RPMI8226 (cell line): ENCODE results near the gene NRSN1.
"Not testable (repeated sequence)": the region's sequence is repeated elsewhere in the genome, so short reads cannot be mapped to it uniquely, and the experiment has no call there.

ENCODE experiments used
- DNase-seq: peaks from one replicate; pipeline ENCODE4 v3.0.0-alpha.2; 2015

Gene NRSN1, protein sequence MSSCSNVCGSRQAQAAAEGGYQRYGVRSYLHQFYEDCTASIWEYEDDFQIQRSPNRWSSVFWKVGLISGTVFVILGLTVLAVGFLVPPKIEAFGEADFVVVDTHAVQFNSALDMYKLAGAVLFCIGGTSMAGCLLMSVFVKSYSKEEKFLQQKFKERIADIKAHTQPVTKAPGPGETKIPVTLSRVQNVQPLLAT

DNA sequence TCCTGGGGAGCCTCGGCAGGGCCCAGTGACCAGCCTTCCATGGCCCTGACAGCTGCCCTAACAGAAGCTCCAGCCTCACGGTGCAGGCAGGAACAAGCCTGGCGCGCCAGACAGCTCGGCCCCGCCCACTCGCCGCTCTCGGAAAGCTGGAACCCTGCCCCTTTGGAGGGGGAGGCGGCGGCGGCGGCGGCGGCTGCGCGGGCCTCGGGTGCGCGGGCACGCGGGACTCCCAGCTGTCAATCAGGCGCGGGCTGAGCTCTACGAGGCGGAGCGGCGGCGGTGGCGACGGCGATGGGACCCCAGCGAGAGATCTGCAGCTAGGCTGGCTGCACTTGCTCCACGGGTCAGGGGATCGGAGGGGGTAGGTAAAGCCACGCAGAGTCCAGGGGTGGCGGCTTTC, at the start of gene NRSN1:
NRSN1 (plus strand) TSS at position 236 of the 400 bp plus-strand sequence. CDS start 8,113 bp downstream, outside the sequence.
- DNase-seq = peak; percentile 50

DNA sequence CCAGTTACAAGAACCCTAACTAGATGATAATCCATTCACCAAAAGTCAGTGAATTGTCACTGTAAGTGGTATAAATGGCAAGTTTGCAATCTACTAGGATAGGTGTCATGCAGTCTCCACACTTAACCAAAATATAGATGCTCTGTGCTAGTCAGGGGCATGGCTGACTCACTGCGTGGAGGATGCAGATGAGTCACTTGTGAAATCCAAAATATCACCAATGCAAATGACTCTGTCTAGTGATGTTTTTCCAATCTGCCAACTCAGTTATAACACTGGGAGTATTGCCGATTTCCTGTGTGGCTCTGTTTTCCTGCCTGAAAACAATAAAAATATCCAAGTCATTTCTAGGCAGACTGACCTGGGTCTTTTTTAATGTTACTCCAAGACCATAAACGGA, 47.8 kb upstream of the NRSN1 start:
- no peak for DNase-seq

DNA sequence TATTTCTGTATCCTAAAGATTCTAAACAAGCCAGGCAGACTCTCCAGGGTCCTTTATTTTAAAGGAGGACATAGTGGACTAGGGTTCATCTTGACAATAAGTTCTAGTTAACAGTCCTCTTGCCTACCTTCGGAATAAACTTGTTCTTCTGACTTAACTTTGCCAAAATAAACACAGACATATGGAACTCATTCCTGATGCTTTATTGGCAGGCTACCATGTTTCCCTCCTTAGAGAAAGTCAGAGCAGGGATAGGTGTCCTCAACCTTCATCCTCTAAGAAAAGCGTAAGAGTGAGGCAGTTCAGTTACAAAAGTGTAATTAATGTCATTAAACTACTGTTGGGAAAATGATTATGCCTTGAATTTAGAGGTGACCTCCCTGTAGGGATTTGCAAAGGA, 46.9 kb upstream of the NRSN1 start:
- DNase-seq = no peak

DNA sequence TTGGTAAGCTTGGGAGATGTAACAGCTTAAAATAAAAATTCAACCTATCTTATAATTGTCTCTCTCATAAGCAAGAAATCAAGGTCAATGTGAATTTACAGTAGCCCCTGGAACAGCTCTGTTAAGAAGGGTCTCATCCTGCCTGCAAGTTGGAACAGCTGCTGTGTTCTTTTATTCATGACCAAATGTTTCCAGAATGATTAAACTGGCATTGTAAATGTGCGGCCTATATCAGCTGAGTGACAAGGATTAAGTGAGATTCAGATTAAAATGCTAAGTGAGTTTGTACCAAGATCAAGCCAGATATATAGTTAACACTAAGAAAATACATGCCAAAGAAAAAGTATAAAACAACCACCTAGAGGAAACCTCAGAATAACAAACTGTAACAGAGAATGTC, 45.3 kb upstream of the NRSN1 start:
- no peak for DNase-seq

DNA sequence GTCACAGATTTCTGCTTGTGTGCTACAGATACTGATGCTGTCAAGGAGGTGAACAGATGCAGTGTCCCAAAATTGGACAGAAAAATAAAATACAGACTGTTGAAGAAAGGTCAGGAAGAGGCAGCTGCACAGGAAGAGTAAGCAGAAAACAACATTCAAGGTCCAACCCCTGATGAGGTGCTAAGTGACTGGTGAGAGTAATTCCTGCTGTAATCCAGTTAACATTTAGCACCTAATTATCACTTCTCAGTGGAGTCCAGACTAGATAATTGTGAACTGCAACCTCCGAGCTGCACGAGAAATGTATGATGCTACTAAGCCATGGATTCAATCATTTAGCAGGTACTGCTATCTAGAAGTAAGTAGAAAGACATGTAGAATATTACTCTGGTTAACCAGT, 36.3 kb upstream of the NRSN1 start:
- no peak for DNase-seq

DNA sequence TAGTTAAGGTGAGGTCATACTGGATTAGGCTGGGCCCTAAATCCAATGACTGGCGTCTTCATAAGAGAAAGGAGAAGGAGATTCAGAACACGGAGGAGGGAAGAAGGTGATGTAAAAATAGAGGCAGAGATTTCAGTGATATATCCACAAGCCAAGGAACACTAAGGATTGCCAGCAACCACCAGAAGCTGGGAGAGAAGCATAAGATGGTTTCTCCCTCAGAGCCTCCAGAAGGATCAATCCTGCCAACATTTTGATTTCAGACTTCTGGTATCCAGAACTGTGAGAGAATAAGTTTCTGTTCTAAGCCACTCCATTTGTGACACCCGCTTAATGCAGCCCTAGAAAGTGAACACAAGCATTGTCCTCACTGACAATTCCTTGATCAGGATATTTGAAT, 33.6 kb upstream of the NRSN1 start:
- DNase-seq = no peak

DNA sequence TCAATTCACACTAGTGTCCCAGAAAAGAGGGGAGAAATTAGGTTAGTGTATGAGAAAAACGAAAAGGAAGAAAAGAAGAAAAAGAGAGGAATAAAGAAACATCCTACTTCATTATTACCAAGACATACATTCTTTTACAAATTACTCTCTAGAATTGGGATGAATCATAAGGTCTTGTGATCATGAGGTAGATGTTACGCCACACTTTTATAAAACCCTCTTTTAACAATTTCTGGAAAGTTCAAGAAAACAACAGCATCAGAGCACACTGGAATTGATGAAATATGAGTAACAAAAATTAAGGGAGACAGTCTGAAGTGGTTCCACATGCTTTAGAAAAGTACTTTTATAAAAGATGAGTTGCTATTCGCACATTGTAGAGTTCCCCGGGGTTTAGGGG, 32.6 kb upstream of the NRSN1 start:
- DNase-seq = no peak

DNA sequence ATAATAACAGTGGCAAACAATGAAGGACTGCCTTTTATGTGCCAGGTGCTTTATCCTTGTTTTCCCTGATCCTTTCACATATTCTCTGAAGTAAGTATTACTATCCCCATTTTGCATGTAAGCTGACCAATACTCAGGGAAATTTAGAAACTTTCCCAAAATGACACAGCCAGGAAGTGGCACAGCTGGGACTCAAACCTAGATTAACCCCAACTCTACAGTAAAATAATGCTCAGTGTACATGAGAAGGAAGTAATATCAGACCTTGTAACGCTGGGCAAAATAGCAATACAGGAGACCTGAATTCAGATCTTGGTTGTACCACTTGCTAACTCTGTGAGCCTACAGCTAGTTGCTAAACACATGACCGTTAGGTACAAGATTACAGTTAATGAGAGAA, 26.8 kb upstream of the NRSN1 start:
- DNase-seq = no peak

DNA sequence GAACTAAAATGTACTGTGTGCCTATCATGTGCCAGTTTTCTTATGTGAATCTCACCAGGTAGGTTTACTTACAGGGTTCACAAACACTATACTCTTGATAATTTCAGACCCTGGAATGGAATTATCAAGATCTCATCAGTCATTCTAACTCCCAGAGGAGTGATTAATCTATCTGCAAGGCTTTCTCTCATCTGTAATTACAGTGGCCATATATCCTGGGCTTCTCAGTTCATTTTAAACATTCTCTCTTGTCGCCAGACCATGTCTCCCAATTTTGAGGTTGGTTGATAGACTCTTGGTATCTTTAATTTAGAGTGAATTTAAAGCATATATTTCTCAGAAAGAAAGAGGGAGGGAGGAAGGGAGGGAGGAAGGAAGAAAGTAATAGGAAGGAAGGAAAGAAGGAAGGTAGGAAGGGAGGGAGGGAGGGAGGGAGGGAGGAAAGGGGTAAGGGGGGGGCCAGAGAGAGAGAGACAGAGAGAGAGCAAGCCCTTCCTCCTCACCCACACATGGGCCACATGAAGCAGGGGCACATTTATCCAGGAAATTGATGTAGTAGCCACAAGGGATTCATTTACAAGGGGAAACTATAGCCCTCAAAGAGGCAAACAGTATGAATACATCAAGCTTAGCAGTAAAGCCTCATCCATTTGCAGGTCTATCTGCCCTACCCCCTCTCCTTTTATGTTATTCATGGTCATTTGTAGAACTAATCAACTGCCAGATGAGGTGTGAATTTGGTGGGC, 25.8 kb upstream of the NRSN1 start:
- no peak for DNase-seq

DNA sequence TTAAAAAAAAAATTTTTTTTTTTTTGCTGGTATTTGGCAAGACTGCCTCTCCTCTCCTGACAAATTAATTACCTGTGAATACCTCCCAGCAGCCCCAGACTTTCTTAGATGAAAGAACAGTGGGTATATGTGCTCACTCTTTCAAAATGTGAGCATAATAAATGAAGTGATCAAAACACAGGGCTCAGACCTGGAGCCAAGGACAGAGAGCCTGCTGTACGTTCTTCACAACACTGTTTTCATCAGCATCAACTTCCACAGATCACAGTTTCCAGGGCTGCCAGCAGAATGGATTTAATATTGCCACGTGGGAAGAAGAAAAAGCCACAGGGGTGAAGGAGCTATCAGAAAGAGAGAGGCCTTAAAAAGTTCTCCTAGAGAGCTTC, 25.3 kb upstream of the NRSN1 start:
- DNase-seq = no peak

DNA sequence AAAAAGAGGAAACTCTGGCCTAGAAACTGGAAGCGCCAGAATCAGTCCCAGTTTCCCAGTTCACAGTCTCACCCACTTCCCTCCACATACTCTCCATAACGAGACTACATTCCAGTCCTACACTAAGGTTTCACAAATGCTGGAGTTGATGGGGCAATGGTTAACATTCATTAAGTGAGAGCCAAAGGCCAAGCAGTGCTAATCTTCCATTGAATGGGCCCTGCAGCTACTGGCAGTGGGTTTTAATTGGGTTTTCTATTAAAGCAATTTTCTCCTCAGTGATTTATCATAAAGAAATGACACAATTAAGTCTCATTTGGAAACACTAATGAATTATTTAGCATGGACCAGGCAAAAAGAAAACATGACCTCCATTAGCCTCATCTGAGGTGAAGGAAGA, 20.8 kb upstream of the NRSN1 start:
- no peak for DNase-seq

DNA sequence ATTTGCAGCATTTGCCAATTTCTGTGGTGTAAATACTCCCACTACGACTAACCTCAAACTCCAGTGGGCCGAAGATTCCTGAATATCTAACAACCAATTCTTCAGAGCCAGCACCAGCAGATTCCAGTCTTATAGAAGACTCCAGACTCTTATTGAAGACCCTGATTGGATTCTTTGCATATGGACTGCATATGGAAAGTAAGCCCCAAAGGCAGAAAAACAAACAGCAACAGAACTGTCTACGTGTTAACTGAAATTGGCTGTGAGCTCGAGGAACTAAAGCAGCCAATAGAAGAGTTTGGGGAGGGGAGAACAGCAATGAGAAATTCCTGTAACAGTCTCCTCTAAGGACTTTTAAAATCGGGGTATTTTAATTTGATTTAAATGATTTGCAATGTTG, 19.7 kb upstream of the NRSN1 start:
- no peak for DNase-seq

DNA sequence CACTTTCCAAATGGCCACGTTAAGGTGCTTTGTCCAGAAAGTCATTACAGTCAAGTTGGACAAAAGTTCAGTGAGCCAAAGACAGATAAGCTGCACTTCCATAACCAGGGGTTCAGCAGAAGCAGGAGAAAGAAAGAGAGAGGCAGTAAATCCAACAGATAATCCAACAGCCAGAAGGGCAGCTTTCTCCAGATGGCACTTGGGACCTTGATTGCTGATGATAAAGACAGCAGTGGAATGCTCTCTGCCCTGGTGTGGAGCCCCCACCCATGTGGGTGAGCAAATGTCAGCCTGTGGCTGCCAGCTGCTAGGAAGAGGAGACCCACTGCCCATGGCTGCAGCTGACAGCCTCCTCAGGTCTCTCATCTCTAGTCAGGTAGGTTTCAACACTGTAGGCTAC, 18.7 kb upstream of the NRSN1 start:
- no peak for DNase-seq

DNA sequence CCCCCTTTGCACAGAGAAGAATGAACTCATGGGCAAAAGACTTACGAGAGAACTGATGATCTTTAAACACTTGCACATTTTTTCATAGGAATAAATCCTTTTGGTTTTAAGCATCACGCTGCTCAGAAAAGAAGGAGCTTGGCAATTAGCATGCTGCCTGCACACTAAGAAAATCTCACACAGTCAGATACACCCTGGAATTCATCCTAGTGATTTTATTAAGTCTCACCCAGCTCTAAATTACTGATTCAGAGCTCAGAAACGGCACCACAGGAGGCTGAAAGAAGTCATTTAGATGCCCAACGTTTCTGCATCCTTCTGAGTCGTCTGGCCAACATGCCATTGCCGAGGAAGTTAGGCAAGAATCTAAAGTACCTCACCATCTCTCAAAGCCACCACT, 18.0 kb upstream of the NRSN1 start:
- DNase-seq = no peak

DNA sequence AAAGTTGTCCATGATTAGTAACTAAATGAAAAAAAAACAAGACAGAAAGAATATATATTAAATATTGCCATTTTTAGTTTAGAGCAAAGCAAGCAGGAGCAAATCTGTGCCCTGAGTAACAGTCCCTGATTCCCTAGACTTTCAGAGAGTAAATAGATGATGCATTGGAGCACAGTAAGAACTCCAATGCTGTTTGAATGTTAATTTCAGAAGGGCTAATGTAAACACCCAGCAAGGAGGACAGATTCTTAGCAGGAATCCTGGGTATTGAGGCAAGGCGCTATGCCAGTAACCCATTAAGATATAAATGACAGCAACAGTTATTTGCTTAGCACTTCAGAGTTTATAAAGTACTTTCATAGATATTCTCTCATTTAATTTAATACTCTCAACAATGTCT, 15.6 kb upstream of the NRSN1 start:
- DNase-seq = no peak

DNA sequence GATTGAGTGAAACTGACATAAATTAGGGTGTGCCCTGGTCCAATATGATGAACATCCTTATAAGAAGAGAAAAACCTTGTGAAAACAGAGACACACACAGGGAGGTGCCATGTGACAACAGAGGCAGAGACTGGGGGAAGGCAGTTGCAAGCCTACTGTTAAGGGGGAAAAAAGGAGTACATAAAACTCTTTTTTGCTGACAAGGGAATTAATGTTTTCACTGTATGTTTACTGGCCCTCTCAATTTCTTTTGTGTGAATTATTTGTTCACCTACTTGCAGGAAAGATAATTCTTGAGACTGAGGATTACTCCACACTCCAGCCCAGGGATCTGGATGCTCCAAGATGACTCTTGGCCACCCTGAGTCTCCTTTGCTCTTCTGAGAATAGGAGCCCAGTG, 12.1 kb upstream of the NRSN1 start:
- no peak for DNase-seq

DNA sequence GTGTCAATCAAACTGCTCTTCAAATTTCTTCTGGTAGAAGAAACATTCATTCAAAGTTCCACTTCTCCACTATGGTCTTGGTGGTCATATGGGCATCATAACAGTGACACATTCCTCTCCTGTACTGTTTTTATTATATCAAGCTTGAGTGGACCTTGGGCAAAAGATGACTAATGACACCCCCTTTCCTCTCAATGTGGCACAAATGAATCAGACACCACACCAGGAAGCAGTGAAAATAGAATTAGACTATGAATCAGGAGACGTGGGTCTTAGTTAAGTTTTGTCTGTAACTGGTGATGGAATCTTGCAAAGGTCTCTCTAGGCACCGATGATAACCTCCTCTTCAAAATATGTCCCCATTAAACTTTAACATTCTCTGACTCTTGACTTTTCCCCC, 9.0 kb upstream of the NRSN1 start:
- DNase-seq = no peak

DNA sequence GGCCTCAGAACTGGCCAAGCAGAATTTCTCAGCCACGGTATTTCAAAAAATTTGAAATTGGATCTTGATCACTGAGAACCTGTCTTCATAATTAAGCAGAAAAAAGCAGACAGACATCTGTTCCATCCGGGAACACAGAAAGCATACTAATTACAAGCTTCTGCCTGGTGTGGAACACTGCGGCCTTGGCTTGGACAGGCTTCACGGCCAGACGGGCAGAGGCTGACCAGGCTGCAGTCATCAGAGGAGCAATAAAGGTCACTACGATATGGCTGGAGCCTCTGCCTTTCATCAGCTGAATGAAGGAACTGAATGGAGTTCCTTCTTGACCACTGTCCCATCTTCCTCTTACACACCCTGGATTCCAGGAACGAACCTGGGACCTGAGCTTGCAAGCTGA, 3.9 kb upstream of the NRSN1 start:
- DNase-seq = no peak

DNA sequence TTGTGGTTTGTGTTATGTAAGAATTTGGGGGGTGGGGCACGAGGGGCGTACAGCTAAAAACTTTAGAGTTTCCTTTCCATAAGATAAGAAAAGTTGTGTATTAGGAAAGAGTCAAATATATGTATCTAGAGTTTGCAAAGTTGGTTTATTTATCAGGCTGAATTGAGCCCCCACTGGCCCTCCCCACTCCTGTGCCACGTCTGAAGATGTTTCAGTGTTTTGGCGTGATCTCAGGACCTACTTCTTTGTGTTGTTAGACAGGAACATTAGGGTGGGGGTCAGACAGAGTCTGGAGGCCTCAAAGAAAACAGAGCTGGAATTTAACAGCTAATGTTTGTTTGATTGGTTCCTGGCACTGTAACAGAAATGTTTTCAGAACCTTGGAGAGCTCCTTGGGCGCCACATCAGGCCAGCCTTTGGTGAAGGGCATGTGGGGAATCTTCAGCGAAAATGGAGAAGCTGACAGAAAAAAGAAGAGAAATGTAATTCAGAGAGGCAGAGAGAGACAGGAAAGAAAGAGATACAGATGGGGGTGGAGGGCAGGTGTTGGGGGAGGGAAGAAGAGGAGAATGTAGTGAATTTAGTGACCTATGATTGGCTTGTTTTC, 674 bp downstream of the NRSN1 start:
- DNase-seq = peak; percentile 76

DNA sequence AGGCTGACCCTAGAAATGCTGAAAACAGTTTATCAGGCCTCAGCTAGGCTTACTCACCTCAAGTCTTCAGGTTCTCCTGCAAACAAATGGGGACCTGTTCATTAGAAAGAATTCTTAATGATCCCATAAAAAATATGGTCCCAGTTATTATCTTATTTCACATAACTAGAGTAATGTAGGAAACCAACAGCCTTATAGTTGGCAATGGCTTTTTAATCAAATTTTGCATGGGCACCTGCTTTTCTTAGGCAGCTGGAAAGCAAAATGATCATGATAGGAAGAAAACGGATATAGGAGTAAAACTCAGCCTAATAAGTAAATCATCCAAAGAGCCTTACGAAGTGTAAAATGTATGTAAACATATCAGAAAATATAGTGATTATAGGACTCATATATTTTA, 1.3 kb downstream of the NRSN1 start:
- no peak for DNase-seq

DNA sequence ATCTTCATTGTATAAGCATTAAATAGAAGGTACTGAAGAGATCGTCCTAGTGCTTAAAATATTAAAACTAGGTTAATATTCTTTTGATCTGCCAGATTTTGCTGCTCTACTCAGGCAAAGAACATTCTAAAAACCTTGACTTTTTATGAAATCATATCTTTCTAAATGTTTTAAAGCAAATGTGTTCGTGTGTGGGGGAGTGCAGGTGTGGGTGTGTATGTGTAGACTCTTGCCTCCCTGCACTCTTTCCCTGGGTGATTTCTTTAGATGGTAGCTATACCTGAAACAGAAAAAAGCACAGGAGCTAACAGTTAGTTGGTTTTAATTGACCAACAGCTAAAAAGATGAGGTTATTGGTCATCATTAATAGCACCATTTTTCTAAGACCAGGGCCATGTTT, 5.7 kb downstream of the NRSN1 start:
- no peak for DNase-seq

DNA sequence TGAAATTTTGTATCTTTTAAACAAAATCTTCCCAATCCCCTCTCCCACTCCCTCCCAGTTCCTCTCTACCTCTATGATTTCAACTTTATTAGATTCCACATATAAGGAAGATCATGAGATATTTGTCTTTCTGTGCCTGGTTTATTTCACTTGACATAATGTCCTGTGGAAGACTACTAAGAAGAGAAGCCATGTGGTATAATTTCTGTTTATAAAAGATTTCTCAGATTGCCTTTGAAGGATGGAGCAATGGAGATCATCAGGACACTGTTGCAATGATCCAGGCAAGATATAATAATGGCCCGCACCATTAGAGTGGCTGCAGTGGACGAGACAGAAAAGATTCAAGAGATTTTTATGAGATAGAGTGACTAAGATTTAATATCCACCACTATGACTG, 13.1 kb downstream of the NRSN1 start:
- DNase-seq = no peak

DNA sequence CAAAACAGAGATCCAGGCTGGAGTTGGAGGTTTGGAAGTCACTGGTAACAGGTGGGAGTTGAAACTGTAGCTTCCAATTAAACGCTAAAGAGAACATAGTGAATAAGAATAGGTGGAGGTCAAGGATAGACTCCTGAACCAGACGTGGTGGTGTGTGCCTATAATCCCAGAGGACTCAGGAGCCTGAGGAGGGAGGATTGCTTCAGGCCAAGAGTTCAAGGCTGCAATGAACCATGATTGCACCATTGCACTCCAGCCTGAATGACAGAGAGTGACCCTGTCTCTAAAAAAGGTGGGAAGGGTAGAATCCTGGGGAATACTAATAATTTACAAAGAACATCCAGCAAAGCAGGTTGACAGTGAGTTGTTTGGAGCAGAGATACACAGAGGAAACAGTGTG, 13.6 kb downstream of the NRSN1 start:
- no peak for DNase-seq

DNA sequence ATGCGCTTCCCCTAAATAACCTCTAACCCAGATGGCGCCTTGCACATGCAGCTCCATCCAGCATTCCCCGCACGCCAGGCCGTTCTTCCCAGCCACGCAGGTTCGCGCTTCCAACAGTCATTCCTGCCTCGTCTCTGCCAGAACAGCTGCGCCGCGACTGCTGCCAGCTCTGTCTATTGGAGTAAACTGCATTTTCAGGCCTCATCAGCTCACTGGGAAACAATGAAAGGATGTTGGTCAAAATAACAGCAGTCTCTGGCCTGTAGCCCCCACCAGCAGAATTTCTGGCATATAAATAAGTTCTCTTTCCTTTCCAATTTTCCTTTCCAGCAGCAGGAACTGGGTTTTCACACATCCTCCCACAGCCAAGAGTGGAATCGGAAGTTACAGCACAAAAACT, 14.6 kb downstream of the NRSN1 start:
- DNase-seq = no peak

DNA sequence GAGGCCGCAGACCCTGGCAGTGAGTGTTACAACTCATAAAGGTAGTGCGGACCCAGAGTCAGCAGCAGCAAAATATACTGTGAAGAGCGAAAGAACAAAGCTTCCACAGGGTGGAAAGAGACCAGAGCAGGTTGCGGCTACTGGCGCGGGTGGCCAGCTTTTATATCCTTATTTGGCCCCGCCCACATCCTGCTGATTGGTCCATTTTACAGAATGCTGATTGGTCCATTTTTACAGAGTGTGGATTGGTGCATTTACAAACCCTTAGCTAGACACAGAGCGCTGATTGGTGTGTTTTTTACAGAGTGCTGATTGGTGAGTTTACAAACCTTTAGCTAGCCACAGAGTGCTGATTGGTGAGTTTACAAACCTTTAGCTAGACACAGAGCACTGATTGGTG, 16.7 kb downstream of the NRSN1 start:
- DNase-seq = not testable (repeated sequence)
